A549 treated with ZK216348 at 1 μM for 4 hours (cell line): Measurements from ENCODE around the gene SFTPB. TPM values are rescaled to one million over a fixed set of nuclear protein-coding genes. Genes with fewer than 3 reads are reported as not detected.

ENCODE experiments used
- total RNA-seq: library from RNA; stranded (reverse); fragments of 200-300 nt; extraction: Qiagen RNA extraction; gene quantifications from 5 replicates; pipeline ENCODE4 v1.2.3, GENCODE V29; 2022; ENCODE audit warnings: low read depth

SFTPB gene
- total RNA-seq: 0.11 to 0.14 TPM in 2 of 5 replicates, not detected in the others

DNA sequence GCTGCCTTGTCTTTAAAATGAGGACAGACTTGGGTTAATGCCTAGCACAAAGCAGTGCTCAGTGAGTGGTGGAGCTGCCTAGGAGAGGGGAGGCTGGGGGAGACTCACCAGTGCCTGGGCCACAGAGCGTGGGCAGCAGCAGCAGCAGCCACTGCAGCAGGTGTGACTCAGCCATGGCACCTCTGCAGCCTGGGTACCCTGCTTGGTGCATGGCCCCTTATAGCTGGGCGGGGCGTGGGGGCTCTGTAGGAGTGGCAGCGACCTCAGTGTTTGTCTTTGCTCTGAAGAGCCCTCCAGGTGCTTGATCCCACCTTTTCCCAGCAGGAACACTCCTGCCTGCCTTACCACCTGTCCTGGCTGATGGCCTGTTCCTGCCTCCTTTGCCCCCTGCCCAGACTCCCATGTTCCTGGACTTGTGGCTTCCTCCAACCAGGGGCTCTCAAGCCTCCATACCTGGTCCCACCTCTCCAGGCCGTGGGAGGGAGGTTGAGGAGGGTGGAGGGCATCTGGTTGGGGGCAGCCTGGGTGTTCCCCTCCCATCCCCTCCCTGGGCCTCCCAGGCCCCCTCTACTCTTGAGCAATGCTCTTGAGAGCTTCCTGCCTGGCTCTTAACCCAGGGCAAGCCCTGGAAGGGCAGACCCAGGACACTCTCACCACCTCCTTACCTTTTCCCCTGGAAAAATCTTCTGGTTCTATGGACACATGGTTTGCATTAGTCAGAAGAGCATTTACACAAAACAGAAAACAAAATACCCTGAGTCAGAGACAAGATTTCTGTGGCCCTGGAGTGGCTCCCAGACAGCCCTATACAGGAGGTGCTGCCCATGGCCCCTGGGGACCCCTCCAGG lies at the start of gene SFTPB:
Gene SFTPB, minus strand, starts transcription at position 191 of the 848 bp plus-strand sequence. Its CDS starts 16 bp downstream, at position 175.

DNA sequence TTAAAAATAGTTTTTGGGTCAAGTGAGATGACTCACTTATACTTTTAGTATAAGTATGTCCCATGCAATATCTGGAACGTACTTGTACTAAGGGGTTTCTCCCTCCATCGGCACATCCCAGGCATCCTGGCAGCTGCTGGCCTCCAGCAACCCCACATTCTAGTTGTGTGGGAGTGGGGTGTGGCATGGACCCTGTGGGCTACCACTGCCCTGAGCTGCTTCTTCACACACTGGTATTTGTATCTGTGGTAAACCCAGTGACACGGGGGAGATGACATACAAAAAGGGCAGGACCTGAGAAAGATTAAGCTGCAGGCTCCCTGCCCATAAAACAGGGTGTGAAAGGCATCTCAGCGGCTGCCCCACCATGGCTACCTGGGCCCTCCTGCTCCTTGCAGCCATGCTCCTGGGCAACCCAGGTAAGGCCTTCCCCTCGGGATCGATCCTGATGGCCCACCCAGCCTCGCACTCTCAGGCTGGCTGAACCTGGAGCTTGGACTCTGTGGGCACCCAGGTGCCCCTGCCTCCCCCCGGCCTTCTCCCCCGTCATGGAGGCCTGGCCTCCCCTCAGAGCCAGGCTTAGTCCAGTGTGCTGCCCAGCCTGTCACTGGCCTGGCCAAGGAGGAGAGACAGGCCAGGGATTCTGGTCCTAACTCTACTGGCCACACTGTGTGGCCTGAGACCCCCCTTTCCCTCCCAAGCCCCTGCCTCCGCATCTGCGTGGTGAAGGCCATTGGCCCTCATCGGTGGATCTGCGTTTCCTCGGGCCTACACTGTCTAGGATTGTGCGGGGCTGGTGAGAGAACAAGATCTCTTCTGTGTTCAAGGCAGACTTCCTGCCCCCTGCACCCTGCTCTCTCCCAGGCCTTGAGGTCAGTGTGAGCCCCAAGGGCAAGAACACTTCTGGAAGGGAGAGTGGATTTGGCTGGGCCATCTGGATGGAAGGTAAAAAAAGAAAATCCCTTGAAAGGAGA lies 26.3 kb upstream of the SFTPB start, which contains the start of gene GNLY:
Gene GNLY, plus strand, starts transcription at position 307 of the 974 bp plus-strand sequence. Its CDS starts 61 bp downstream, at position 368.

DNA sequence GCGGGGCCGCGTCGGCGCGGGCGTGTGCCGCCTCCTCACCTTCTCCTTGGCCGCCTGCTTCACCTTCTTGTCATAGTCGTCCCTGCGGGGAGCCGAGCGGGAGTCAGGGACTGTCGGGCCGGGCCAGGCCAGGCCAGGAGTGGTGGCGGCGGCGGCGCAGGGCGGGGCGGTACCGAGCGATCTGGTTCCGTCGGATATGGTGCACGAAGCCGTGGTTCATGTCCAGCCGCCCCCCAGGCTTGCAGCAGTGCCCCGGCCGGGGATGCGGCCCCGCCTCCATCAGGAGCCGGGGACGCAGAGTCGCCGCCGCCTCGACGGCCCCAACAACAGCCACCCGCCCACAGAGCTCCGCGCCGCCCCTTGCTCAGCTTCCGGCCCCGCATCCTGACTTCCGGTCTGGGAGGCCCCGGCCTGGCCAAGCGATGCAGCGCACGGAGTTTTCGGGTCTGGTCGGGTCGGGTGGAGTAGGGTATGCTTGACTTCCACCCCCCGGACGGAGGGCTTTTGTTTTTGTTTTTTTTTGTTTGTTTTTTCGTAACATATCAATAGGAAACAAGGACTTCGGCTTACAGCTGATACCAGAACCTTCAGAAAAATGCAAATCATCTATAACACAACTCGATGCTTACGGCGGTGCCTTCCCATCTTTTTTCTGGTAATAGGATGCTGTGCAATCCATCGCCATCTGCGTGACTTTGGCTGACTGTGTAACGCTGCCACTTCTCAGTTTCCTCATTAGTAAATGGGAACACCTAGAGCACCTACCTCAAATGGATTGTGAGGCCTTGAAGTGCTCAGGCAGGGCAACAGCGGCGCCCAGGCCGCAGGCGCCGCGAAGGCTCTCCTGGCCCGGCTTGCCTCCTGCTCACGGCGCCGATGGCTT lies 56.1 kb downstream of the SFTPB start, which contains the start of gene C2orf68:
Gene C2orf68, minus strand, starts transcription at position 362 of the 883 bp plus-strand sequence. Its CDS starts 82 bp downstream, at position 280.

Other genes starting within 250 kb of the SFTPB start
- gene SH2D6, start 249.5 kb downstream of the SFTPB start, total RNA-seq: 0.91 to 1.7 TPM (median 1.2 TPM) in 4 of 5 replicates, not detected in the other
- 515 to 543 TPM (median 532 TPM) in 5 replicates for gene MAT2A, start 129.0 kb downstream of the SFTPB start, total RNA-seq
- 32.9 to 50.9 TPM (median 42.8 TPM) in 5 replicates for gene GGCX, start 106.7 kb downstream of the SFTPB start, total RNA-seq
- gene VAMP8, start 90.6 kb downstream of the SFTPB start, total RNA-seq: 14.1 to 23.2 TPM (median 16.8 TPM) in 5 replicates
- gene VAMP5, start 83.8 kb downstream of the SFTPB start, total RNA-seq: 0.31 TPM in 1 of 5 replicates, not detected in the others
- gene RNF181, start 72.5 kb downstream of the SFTPB start, total RNA-seq: 173 to 202 TPM (median 185 TPM) in 5 replicates
- gene TMEM150A, start 65.5 kb downstream of the SFTPB start, total RNA-seq: 10.0 to 16.7 TPM (median 15.3 TPM) in 5 replicates
- gene C2orf68, start 56.1 kb downstream of the SFTPB start, total RNA-seq: 22.0 to 33.1 TPM (median 29.1 TPM) in 5 replicates
- gene USP39, start 52.0 kb downstream of the SFTPB start, total RNA-seq: 67.5 to 73.6 TPM (median 72.6 TPM) in 5 replicates
- gene GNLY, start 26.2 kb upstream of the SFTPB start, total RNA-seq: 0.38 TPM in 1 of 5 replicates, not detected in the others
- gene ATOH8, start 85.8 kb upstream of the SFTPB start, total RNA-seq: 7.8 to 14.0 TPM (median 9.8 TPM) in 5 replicates
- 26.3 to 55.5 TPM (median 39.5 TPM) in 5 replicates for gene ST3GAL5, start 220.8 kb upstream of the SFTPB start, total RNA-seq